Measurements from ENCODE around the gene C14orf180. TPM values are rescaled to one million over a fixed set of nuclear protein-coding genes. Genes with fewer than 3 reads are reported as not detected.

C14orf180 gene
- polyA plus RNA-seq, 1 donor (not counting 4 experiments of a cell fraction or from before 2014, with no cell fraction given), result not detected

GRCh38 chr14:104581521-104581920 lies 2.0 kb downstream of the C14orf180 start:
- H3K79me2 ChIP-seq (ENCODE audit: control insufficient read depth, insufficient read depth, low read length), result no peaks in the 10 kb centered on the region
- FAIRE-seq, result no peak

DNA sequence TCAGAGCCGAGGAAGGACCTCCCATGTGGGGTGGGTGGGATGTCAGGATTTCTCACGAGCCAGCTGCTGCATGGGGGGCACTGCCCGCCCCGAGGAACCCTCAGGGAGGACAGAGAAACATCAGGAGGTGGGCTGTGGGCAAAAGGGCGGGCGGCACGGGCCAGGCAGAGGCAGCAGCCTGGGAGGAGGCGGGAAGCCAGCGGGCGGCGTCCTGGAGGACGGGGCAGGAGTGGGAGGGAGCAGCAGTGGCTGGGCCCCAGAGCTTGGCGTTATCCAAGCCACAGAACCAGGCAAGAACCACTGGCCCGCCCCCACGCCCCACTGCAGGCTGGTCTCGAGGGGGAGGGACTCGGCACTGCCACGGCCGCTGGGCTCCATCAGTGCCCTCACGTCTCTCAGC lies 2.4 kb downstream of the C14orf180 start:
- Histone ChIP-seq H3K27me3 (ENCODE audit: control insufficient read depth, extremely low read depth, insufficient read depth, low read length) (peaks cover 60% of the 10 kb centered on the region), H3K9ac (ENCODE audit: control insufficient read depth, extremely low read depth, insufficient read depth, low read length) (no peak overlapping the region), H3K4me2 (ENCODE audit: control insufficient read depth, extremely low read depth, insufficient read depth, low read depth, low read length) (no peak overlapping the region), H4K20me1 (ENCODE audit: control insufficient read depth, extremely low read depth, insufficient read depth, low read length) (peaks cover 2% of the 10 kb centered on the region), H3K36me3 (ENCODE audit: control insufficient read depth in 2 of 2, extremely low read depth in 1 of 2, insufficient read depth in 2 of 2, low read length in 2 of 2) (no peaks in the 10 kb centered on the region), H2AFZ (ENCODE audit: control insufficient read depth, low read length) (no peak overlapping the region), H3K9me1 (ENCODE audit: control insufficient read depth, extremely low read depth, insufficient read depth, low read length) (no peaks in the 10 kb centered on the region), H3K9me3 (ENCODE audit: control insufficient read depth, low read depth, low read length) (no peaks in the 10 kb centered on the region), H3K79me2 (ENCODE audit: control insufficient read depth, insufficient read depth, low read length) (no peaks in the 10 kb centered on the region), H3K4me1 (ENCODE audit: control insufficient read depth, extremely low read depth, insufficient read depth, low read length) (no peaks in the 10 kb centered on the region), H3K27ac (ENCODE audit: control insufficient read depth, insufficient read depth, low read length) (no peak overlapping the region), H3K4me3 (ENCODE audit: control insufficient read depth in 2 of 3, extremely low read depth in 1 of 3, insufficient read depth in 2 of 3, low read depth in 1 of 3, low read length in 3 of 3) (no peak overlapping the region)
- FAIRE-seq (no peak), DNase-seq (ENCODE audit: low read depth, low spot score) (no peak)
- TF ChIP-seq, protein P1, sequence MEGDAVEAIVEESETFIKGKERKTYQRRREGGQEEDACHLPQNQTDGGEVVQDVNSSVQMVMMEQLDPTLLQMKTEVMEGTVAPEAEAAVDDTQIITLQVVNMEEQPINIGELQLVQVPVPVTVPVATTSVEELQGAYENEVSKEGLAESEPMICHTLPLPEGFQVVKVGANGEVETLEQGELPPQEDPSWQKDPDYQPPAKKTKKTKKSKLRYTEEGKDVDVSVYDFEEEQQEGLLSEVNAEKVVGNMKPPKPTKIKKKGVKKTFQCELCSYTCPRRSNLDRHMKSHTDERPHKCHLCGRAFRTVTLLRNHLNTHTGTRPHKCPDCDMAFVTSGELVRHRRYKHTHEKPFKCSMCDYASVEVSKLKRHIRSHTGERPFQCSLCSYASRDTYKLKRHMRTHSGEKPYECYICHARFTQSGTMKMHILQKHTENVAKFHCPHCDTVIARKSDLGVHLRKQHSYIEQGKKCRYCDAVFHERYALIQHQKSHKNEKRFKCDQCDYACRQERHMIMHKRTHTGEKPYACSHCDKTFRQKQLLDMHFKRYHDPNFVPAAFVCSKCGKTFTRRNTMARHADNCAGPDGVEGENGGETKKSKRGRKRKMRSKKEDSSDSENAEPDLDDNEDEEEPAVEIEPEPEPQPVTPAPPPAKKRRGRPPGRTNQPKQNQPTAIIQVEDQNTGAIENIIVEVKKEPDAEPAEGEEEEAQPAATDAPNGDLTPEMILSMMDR (optimal IDR thresholded peaks at IDR 0.05 in 1 of 3, IDR thresholded peaks at IDR 0.05 in 1 of 3, conservative IDR thresholded peaks at IDR 0.05 in 1 of 3; ENCODE audit: extremely low read depth in 1 of 3, insufficient read depth in 2 of 3, low read length in 3 of 3), result no peak
- no peak for TF ChIP-seq EZH2 (IDR thresholded peaks at IDR 0.05; ENCODE audit: low read length)
- dilution Hi-C loops (cut with MboI; ENCODE audit: extremely low pct_ligation_motif_present, low sequenced_read_pairs), result no loop called here

More at GRCh38 chr14:104581521-104581920, 2.0 kb downstream of the C14orf180 start:
- H3K4me3 ChIP-seq (ENCODE audit: control insufficient read depth in 2 of 3, extremely low read depth in 1 of 3, insufficient read depth in 2 of 3, low read depth in 1 of 3, low read length in 3 of 3), result no peak overlapping the region
- no peak overlapping the region for H3K9ac ChIP-seq (ENCODE audit: control insufficient read depth, extremely low read depth, insufficient read depth, low read length)
- dilution Hi-C loops (cut with MboI; ENCODE audit: extremely low pct_ligation_motif_present, low sequenced_read_pairs), result no loop called here
- no peak overlapping the region for H2AFZ ChIP-seq (ENCODE audit: control insufficient read depth, low read length)
- H3K27me3 ChIP-seq (ENCODE audit: control insufficient read depth, extremely low read depth, insufficient read depth, low read length), result peaks cover 60% of the 10 kb centered on the region
- H3K9me3 ChIP-seq (ENCODE audit: control insufficient read depth, low read depth, low read length), result no peaks in the 10 kb centered on the region
- DNase-seq (ENCODE audit: low read depth, low spot score), result no peak
- peaks cover 2% of the 10 kb centered on the region for H4K20me1 ChIP-seq (ENCODE audit: control insufficient read depth, extremely low read depth, insufficient read depth, low read length)
- TF ChIP-seq EZH2 (IDR thresholded peaks at IDR 0.05; ENCODE audit: low read length), result no peak
- TF ChIP-seq, protein P1 (optimal IDR thresholded peaks at IDR 0.05 in 1 of 3, IDR thresholded peaks at IDR 0.05 in 1 of 3, conservative IDR thresholded peaks at IDR 0.05 in 1 of 3; ENCODE audit: extremely low read depth in 1 of 3, insufficient read depth in 2 of 3, low read length in 3 of 3), result no peak
- no peaks in the 10 kb centered on the region for H3K9me1 ChIP-seq (ENCODE audit: control insufficient read depth, extremely low read depth, insufficient read depth, low read length)
- no peak overlapping the region for H3K4me2 ChIP-seq (ENCODE audit: control insufficient read depth, extremely low read depth, insufficient read depth, low read depth, low read length)
- H3K4me1 ChIP-seq (ENCODE audit: control insufficient read depth, extremely low read depth, insufficient read depth, low read length), result no peaks in the 10 kb centered on the region
- no peak overlapping the region for H3K27ac ChIP-seq (ENCODE audit: control insufficient read depth, insufficient read depth, low read length)
- no peaks in the 10 kb centered on the region for H3K36me3 ChIP-seq (ENCODE audit: control insufficient read depth in 2 of 2, extremely low read depth in 1 of 2, insufficient read depth in 2 of 2, low read length in 2 of 2)
